ENCODE results near the gene GNPDA1.
"Not testable (repeated sequence)": the region's sequence is repeated elsewhere in the genome, so short reads cannot be mapped to it uniquely, and the experiment has no call there.

The GNPDA1 gene
- total RNA-seq, result 13.8 to 67.5 reads per million in 2 donors

- DNase-seq, result peak; percentile 58
Measured at GRCh38 chr5:142012792-142013388, at the start of gene GNPDA1. Gene GNPDA1, minus strand, starts transcription at chr5:142013027. Its CDS starts 992 bp downstream, at chr5:142012035.

- no peak for DNase-seq
Measured at GRCh38 chr5:142059304-142059940, 46.6 kb upstream of the GNPDA1 start.

- DNase-seq, result no peak
Measured at GRCh38 chr5:142057697-142058056, 44.9 kb upstream of the GNPDA1 start.

- no peak for DNase-seq
Measured at GRCh38 chr5:142056816-142057696, 44.2 kb upstream of the GNPDA1 start.

GRCh38 chr5:142055301-142055700 lies 42.5 kb upstream of the GNPDA1 start:
- no peak for DNase-seq

GRCh38 chr5:142053426-142054151 lies 40.8 kb upstream of the GNPDA1 start:
- no peak for DNase-seq

- DNase-seq, result not testable (repeated sequence)
Measured at GRCh38 chr5:142052026-142052425, 39.2 kb upstream of the GNPDA1 start.

- DNase-seq, result no peak
Measured at GRCh38 chr5:142048272-142048671, 35.4 kb upstream of the GNPDA1 start.

DNA sequence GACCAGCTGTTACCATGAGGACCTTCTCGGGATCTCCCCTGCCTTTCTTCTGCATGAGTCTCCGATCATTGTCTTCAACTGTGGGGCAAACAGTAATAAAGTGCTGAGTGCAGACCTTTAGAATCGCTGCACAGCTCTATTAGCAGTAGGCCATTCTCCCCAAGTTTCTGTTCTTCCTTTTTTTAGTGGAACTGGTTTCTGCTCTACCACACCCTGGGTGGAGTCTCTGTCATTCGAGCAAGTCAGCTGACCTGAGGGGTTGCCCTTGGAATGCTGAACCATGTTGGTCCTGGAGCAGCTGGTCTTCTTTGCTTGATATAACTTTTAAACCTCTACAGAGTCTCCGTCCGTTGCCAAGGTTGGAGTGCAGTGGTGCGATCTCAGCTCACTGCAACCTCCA lies 33.4 kb upstream of the GNPDA1 start:
- DNase-seq, result no peak

GRCh38 chr5:142040881-142041280 lies 28.1 kb upstream of the GNPDA1 start:
- DNase-seq, result not testable (repeated sequence)

GRCh38 chr5:142040285-142040684 lies 27.5 kb upstream of the GNPDA1 start:
- DNase-seq, result no peak

- DNase-seq, result no peak
Measured at GRCh38 chr5:142038735-142039134, 25.9 kb upstream of the GNPDA1 start.

DNA sequence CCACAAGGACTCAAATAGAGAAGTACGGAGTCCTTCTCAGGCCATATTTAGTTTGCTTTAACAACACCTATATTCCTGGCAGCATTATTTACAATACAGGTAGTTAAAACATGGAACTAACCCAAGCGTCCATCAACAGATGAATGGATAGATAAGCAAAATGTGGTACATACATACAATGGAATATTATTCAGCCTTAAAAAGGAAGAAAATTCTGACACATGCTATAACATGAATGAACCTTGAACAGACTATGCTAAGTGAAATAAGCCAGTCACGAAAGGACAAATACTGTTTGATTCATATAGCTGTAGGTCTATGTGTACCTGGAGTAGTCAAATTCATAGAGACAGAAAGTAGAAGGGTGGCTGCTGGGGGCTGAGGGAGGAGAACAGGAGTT lies 24.8 kb upstream of the GNPDA1 start:
- not testable (repeated sequence) for DNase-seq

- DNase-seq, result no peak
Measured at GRCh38 chr5:142036918-142037317, 24.1 kb upstream of the GNPDA1 start.

- no peak for DNase-seq
Measured at GRCh38 chr5:142034994-142035393, 22.2 kb upstream of the GNPDA1 start.

DNA sequence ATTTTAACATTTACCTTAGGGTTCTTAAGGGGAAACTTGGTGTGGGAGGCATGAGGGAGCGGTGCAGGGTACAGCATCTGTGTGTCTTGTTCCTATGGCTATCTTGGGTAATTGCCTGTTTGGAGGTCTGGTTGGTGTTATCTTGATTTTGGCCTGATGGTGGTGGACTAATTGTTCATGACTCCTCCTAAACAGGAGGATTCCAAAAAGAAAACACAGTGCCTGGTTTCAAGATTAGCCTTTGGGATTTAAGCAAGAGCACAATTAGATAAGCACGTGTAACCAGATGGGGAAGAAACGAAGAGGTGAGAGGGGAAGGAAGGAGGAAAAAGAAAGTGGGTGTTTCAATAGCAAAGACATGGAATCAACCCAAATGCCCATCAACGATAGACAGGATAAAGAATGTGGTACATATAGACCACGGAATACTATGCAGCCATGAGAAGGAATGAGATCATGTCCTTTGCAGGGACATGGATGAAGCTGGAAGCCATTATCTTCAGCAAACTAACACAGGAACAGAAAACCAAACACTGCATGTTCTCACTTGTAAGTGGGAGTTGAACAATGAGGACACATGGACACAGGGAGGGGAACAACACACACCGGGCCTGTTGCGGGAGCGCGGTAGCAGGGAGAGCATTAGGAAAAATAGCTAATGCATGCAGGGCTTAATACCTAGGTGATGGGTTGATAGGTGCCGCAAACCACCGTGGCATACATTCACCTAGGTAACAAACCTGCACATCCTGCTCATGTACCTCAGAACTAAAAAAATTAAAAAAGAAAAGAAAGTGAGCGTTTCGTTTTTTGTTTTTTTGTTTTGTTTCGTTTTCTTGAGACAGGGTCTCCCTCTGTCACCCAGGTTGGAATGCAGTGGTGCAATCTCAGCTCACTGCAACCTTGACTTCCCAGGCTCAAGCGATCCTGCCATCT lies 21.1 kb upstream of the GNPDA1 start:
- not testable (repeated sequence) for DNase-seq

DNA sequence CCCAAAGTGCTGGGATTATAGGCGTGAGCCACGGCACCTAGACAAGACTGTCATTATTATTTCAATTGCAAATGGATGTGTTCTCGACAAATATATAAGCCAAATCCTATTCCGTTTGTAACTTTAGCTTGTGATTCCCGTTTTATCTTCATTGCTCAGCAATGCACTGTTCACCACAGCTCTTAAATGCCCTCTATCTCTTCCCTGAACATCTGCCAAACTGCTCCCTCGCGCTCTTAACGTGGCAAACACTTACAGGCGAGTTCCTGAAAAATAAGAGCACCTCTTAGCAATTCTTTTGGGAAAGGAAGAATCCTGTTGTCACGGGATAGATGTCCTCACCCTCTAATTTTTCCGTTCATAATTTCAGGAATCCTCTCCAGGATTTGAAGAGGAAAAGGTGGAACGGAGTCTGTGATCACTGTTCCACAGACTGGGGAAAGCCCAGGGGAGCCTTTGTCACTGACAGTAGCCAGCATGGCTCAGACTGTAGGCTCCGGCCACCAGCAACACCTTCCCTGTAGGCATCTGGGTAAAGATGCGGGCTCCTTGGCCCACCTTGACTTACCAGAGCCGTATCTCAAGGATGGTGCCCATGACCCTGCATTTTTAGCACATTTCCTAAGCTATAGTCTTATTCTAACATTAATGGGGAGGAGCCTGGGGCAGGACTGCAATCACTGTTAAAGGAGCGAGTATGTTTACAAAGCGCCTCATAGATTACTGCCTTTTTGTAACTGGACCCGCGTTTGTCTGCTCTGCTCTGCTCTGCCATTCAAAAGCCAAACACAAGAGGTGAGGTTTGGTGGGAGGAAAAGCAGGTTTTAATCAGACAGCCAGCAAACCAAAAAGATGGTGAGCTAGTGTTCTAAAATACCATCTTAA lies 20.2 kb upstream of the GNPDA1 start:
- DNase-seq, result no peak

DNA sequence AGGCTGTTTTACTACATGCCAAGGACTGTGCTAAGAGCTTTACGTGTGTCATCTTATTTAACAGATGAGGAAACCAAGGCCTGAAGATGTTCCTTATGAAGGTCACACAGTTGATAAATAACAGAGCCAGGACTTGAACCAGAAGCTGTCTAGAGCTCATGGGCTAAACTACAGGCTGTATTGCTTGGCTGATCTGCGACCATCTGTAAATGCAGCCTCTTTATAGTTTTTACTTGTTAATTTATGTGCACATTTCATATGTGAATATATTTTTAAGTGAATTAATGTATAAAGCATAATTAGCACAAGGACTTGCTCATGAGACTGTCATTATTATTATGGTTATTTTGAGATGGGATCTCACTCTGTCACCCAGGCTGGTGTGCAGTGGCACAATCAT lies 19.3 kb upstream of the GNPDA1 start:
- no peak for DNase-seq

- no peak for DNase-seq
Measured at GRCh38 chr5:142025637-142026036, 12.8 kb upstream of the GNPDA1 start.

DNA sequence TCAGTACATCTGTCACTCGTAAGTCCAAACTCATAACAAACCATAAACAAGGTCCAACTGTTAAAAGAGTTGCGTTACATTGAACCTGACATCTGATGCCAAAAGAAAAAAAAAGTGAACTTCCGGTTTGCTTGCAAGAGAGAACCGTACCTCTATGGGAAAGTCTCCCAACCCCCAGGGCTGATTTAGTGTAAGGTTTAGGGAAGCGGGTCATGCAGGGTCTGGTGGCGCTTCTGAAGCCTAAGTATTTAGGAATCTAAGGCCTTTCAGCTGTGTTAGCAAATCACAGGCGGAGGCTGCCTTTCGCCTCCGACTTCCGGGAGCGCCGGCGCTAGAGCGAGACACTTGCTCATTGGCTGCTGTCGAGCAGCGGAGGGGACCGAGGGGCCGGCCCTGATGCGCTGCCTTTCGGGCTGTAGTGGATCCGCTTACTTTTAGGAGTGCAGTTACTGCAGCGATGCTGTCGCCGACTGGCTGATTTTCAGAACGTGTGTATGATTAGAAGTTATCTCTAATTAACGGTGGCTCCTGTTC lies 12.0 kb upstream of the GNPDA1 start:
- peak; percentile 70 for DNase-seq

DNA sequence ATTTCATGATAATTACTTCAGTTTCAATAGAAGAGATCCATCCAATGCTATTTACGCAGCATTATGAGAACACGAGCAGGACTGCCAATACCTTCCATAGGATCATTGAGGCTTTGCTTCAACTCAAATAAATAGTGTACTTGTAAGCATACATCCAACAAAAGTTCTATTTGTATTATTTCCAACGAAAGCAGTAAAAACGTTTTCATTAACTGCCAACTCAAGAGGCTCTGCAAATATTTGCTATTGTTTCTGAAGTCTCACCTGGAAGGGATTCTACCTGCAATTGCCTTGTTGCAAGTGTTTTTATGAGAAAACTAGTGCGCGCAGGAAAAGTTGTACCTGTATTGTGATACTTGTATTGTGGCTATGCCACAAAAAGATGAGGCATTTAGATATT lies 11.0 kb upstream of the GNPDA1 start:
- no peak for DNase-seq
